ENCODE measurements around the gene GJA3.

- TF ChIP-seq EZH2 (IDR thresholded peaks at IDR 0.05; ENCODE audit: insufficient read depth, low read length) (no peak), CTCF (IDR thresholded peaks at IDR 0.05; ENCODE audit: insufficient read depth, low read depth, low read length) (no peak)
Measured at GRCh38 chr13:20157151-20157796, 3.6 kb downstream of the GJA3 start.

Data from astrocyte (in vitro differentiated cells and primary cell).